Neural progenitor cell (in vitro differentiated cells): ENCODE results near the gene SSBP2. TPM values are rescaled to one million over a fixed set of nuclear protein-coding genes. Genes with fewer than 3 reads are reported as not detected.

Source experiments
- DNase-seq: peaks from one replicate; pipeline ENCODE4 v3.0.0-alpha.2; 2016; ENCODE audit warnings: low spot score
- H2AFZ ChIP-seq: fragments of 200-600 bp; sonication (generic); replicated peaks from 2 replicates; pipeline ENCODE4 v1.6.1; 2016; ENCODE audit warnings: antibody characterized with exemption
- H3F3A ChIP-seq: fragments of 200-600 bp; sonication (generic); 2 replicates; pipeline ENCODE4 v1.6.1; 2016; ENCODE audit warnings: antibody characterized with exemption, low read depth
- H3K27ac ChIP-seq: fragments of 200-600 bp; sonication (generic); 2 replicates; pipeline ENCODE4 v1.5.1; 2016; ENCODE audit warnings: mild to moderate bottlenecking
- H3K27me3 ChIP-seq: fragments of 200-600 bp; sonication (generic); 2 replicates; pipeline ENCODE4 v1.6.1; 2016; ENCODE audit warnings: mild to moderate bottlenecking, moderate library complexity
- H3K36me3 ChIP-seq: fragments of 200-600 bp; sonication (generic); 2 replicates; pipeline ENCODE4 v1.5.1; 2016
- H3K4me1 ChIP-seq: fragments of 200-600 bp; sonication (generic); 2 replicates; pipeline ENCODE4 v1.6.1; 2016; ENCODE audit warnings: mixed run types
- H3K4me2 ChIP-seq: fragments of 200-600 bp; sonication (generic); 2 replicates; pipeline ENCODE4 v1.6.1; 2016
- H3K4me3 ChIP-seq: fragments of 200-600 bp; sonication (generic); 2 replicates; pipeline ENCODE4 v1.5.1; 2016
- H3K79me2 ChIP-seq: fragments of 200-600 bp; sonication (generic); 2 replicates; pipeline ENCODE4 v1.6.1; 2016; ENCODE audit warnings: low read depth
- H3K9ac ChIP-seq: fragments of 200-600 bp; sonication (generic); 2 replicates; pipeline ENCODE4 v1.6.1; 2016
- H3K9me3 ChIP-seq: fragments of 200-600 bp; sonication (generic); 2 replicates; pipeline ENCODE4 v1.5.1; 2016; ENCODE audit warnings: low read depth
- H4K20me1 ChIP-seq: fragments of 200-600 bp; sonication (generic); 2 replicates; pipeline ENCODE4 v1.6.1; 2016; ENCODE audit warnings: low read depth
- H3K27ac Mint-ChIP-seq: 3 replicates; pipeline ENCODE4 v1.8.0; 2021; ENCODE audit warnings: mixed read lengths
- H3K27me3 Mint-ChIP-seq: 2 replicates; pipeline ENCODE4 v1.8.0; 2022; ENCODE audit warnings: low read depth, mild to moderate bottlenecking, inconsistent platforms, moderate library complexity, mixed read lengths; ENCODE audit not compliant: insufficient read depth
- H3K36me3 Mint-ChIP-seq: 3 replicates; pipeline ENCODE4 v1.8.0; 2021; ENCODE audit warnings: mixed read lengths
- H3K4me1 Mint-ChIP-seq: 3 replicates; pipeline ENCODE4 v1.8.0; 2021; ENCODE audit warnings: mixed read lengths
- H3K4me3 Mint-ChIP-seq: 3 replicates; pipeline ENCODE4 v1.8.0; 2021; ENCODE audit warnings: mild to moderate bottlenecking, moderate library complexity, mixed read lengths
- H3K9me3 Mint-ChIP-seq: 3 replicates; pipeline ENCODE4 v1.8.0; 2020; ENCODE audit warnings: mixed read lengths
- EZH2 ChIP-seq: fragments of 200-600 bp; sonication (generic); IDR thresholded peaks from 2 replicates; pipeline ENCODE4 v1.6.1; 2017; ENCODE audit warnings: antibody characterized with exemption, mild to moderate bottlenecking, moderate library complexity
- EZH2phosphoT487 ChIP-seq: fragments of 200-600 bp; sonication (generic); IDR thresholded peaks from 2 replicates; pipeline ENCODE4 v1.6.1; 2017; ENCODE audit warnings: antibody characterized with exemption
- total RNA-seq: library from RNA; depleted of rRNA; stranded (reverse); fragments of >200 nt; gene quantifications from 2 replicates; pipeline ENCODE4 v1.2.3, GENCODE V29; 2015; ENCODE audit warnings: low replicate concordance
- TF ChIP-seq, protein P1 (sequence below): fragments of 200-600 bp; sonication (generic); IDR thresholded peaks from 2 replicates; pipeline ENCODE4 v1.5.1; 2017; ENCODE audit warnings: antibody characterized with exemption, mild to moderate bottlenecking

The SSBP2 gene
- total RNA-seq, 1 donor from 2014 or later: 175 TPM

DNA sequence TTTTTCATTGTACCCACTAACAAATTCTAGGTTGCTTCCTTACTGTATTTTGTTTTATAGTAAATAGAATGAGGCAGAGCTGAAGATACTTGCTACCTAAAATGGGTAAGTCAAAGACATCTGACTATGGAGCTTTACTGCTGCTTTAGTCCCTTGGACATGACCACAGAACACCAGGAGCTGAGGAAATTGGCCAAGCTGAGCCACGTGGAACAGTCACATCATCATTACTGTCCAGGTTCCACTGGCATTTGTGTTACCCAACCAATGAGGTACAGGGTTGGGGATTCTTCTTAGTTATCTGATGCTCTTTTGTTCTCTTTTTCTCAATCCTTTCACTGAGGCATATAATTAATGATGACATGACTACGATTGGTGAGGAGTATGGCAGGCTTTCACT is 47.1 kb downstream of the SSBP2 start:
- H2AFZ ChIP-seq: no peak overlapping the region
- peaks cover 21% of the 10 kb centered on the region for H4K20me1 ChIP-seq
- Mint-ChIP-seq H3K36me3 (peaks cover 57% of the 10 kb centered on the region), H3K27ac (no peak overlapping the region), H3K4me3 (no peak overlapping the region), H3K27me3 (peaks cover 4% of the 10 kb centered on the region), H3K9me3 (peaks cover 40% of the 10 kb centered on the region), H3K4me1 (no peaks in the 10 kb centered on the region)
- no peak overlapping the region for H3K4me3 ChIP-seq
- H3K9ac ChIP-seq: no peak overlapping the region
- peaks cover 19% of the 10 kb centered on the region for H3K36me3 ChIP-seq
- DNase-seq: no peak
- H3K79me2 ChIP-seq: peaks cover 100% of the 10 kb centered on the region
- TF ChIP-seq EZH2 (no peak), EZH2phosphoT487 (no peak)
- TF ChIP-seq, protein P1, sequence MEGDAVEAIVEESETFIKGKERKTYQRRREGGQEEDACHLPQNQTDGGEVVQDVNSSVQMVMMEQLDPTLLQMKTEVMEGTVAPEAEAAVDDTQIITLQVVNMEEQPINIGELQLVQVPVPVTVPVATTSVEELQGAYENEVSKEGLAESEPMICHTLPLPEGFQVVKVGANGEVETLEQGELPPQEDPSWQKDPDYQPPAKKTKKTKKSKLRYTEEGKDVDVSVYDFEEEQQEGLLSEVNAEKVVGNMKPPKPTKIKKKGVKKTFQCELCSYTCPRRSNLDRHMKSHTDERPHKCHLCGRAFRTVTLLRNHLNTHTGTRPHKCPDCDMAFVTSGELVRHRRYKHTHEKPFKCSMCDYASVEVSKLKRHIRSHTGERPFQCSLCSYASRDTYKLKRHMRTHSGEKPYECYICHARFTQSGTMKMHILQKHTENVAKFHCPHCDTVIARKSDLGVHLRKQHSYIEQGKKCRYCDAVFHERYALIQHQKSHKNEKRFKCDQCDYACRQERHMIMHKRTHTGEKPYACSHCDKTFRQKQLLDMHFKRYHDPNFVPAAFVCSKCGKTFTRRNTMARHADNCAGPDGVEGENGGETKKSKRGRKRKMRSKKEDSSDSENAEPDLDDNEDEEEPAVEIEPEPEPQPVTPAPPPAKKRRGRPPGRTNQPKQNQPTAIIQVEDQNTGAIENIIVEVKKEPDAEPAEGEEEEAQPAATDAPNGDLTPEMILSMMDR: no peak
- H3K27ac ChIP-seq: no peak overlapping the region
- peaks cover 8% of the 10 kb centered on the region for H3K4me1 ChIP-seq
- peaks cover 15% of the 10 kb centered on the region for H3K9me3 ChIP-seq
- peaks cover 8% of the 10 kb centered on the region for H3F3A ChIP-seq
- no peaks in the 10 kb centered on the region for H3K27me3 ChIP-seq
- no peak overlapping the region for H3K4me2 ChIP-seq

- Histone ChIP-seq H3F3A (peaks cover 9% of the 10 kb centered on the region), H3K27me3 (no peaks in the 10 kb centered on the region), H4K20me1 (peaks cover 18% of the 10 kb centered on the region), H3K36me3 (peaks cover 22% of the 10 kb centered on the region), H3K9ac (no peak overlapping the region), H3K4me1 (no peaks in the 10 kb centered on the region), H3K4me2 (no peak overlapping the region), H3K4me3 (no peak overlapping the region), H3K27ac (no peak overlapping the region), H3K9me3 (peaks cover 15% of the 10 kb centered on the region), H3K79me2 (peaks cover 100% of the 10 kb centered on the region), H2AFZ (no peak overlapping the region)
- Mint-ChIP-seq H3K27ac (no peak overlapping the region), H3K27me3 (peaks cover 4% of the 10 kb centered on the region), H3K36me3 (peaks cover 56% of the 10 kb centered on the region), H3K4me1 (no peaks in the 10 kb centered on the region), H3K9me3 (peaks cover 40% of the 10 kb centered on the region), H3K4me3 (no peak overlapping the region)
- TF ChIP-seq EZH2phosphoT487 (no peak), EZH2 (no peak)
- TF ChIP-seq, protein P1: no peak
- no peak for DNase-seq
Observed at GRCh38 chr5:81700166-81700565, 50.7 kb downstream of the SSBP2 start.

GRCh38 chr5:81698813-81699212 is 52.1 kb downstream of the SSBP2 start:
- no peaks in the 10 kb centered on the region for H3K27me3 ChIP-seq
- peaks cover 15% of the 10 kb centered on the region for H3K9me3 ChIP-seq
- no peak overlapping the region for H2AFZ ChIP-seq
- no peak overlapping the region for H3K4me2 ChIP-seq
- peaks cover 9% of the 10 kb centered on the region for H3F3A ChIP-seq
- H4K20me1 ChIP-seq: peaks cover 12% of the 10 kb centered on the region
- H3K4me1 ChIP-seq: no peaks in the 10 kb centered on the region
- H3K27ac Mint-ChIP-seq: no peak overlapping the region
- no peak for TF ChIP-seq EZH2
- TF ChIP-seq, protein P1: no peak
- TF ChIP-seq EZH2phosphoT487: no peak
- no peaks in the 10 kb centered on the region for H3K4me1 Mint-ChIP-seq
- H3K36me3 ChIP-seq: peaks cover 22% of the 10 kb centered on the region
- H3K4me3 ChIP-seq: no peak overlapping the region
- peaks cover 41% of the 10 kb centered on the region for H3K9me3 Mint-ChIP-seq
- no peak for DNase-seq
- no peak overlapping the region for H3K9ac ChIP-seq
- no peak overlapping the region for H3K4me3 Mint-ChIP-seq
- peaks cover 100% of the 10 kb centered on the region for H3K79me2 ChIP-seq
- peaks cover 2% of the 10 kb centered on the region for H3K27me3 Mint-ChIP-seq
- H3K36me3 Mint-ChIP-seq: peaks cover 54% of the 10 kb centered on the region
- no peak overlapping the region for H3K27ac ChIP-seq
